Stimulated activated CD8-positive, alpha-beta memory T cell treated with anti-CD3 and anti-CD28 coated beads, Interleukin-12 subunit alpha, Interleukin-12 subunit beta, amount 100 ng/mL, for 1 hour (primary cell): ENCODE data around the gene DSC2.

Experiments used
- DNase-seq: peaks from one replicate; pipeline ENCODE4 v3.0.0-alpha.2; 2020; ENCODE audit warnings: low read depth

The DSC2 gene

GRCh38 chr18:31098878-31099277, 3.3 kb downstream of the DSC2 start:
- no peak for DNase-seq

- DNase-seq, result no peak
Observed at GRCh38 chr18:31097666-31098065, 4.6 kb downstream of the DSC2 start.

- DNase-seq, result no peak
Observed at GRCh38 chr18:31093880-31094279, 8.3 kb downstream of the DSC2 start.

GRCh38 chr18:31093294-31093693, 8.9 kb downstream of the DSC2 start:
- no peak for DNase-seq

- no peak for DNase-seq
Observed at GRCh38 chr18:31091350-31091749, 10.9 kb downstream of the DSC2 start.

GRCh38 chr18:31088532-31088931, 13.7 kb downstream of the DSC2 start:
- no peak for DNase-seq

- DNase-seq, result no peak
Observed at GRCh38 chr18:31079973-31080372, 22.2 kb downstream of the DSC2 start.

GRCh38 chr18:31077878-31078277, 24.3 kb downstream of the DSC2 start:
- DNase-seq, result no peak

- no peak for DNase-seq
Observed at GRCh38 chr18:31072175-31072574, 30.0 kb downstream of the DSC2 start.

GRCh38 chr18:31070206-31070605, 32.0 kb downstream of the DSC2 start:
- DNase-seq, result no peak

- DNase-seq, result no peak
Observed at GRCh38 chr18:31066266-31066665, 36.0 kb downstream of the DSC2 start.

- DNase-seq, result no peak
Observed at GRCh38 chr18:31065036-31065773, 37.0 kb downstream of the DSC2 start.

- DNase-seq, result no peak
Observed at GRCh38 chr18:31064130-31064529, 38.1 kb downstream of the DSC2 start.

- DNase-seq, result no peak
Observed at GRCh38 chr18:31061945-31062344, 40.3 kb downstream of the DSC2 start.

- DNase-seq, result no peak
Observed at GRCh38 chr18:31058897-31059296, 43.3 kb downstream of the DSC2 start.

- no peak for DNase-seq
Observed at GRCh38 chr18:31057917-31058316, 44.3 kb downstream of the DSC2 start.

GRCh38 chr18:31057051-31057450, 45.2 kb downstream of the DSC2 start:
- no peak for DNase-seq

GRCh38 chr18:31056296-31056695, 45.9 kb downstream of the DSC2 start:
- DNase-seq, result no peak

- no peak for DNase-seq
Observed at GRCh38 chr18:31050635-31051034, 51.6 kb downstream of the DSC2 start.

GRCh38 chr18:31049189-31049588, 53.0 kb downstream of the DSC2 start:
- DNase-seq, result no peak

GRCh38 chr18:31048216-31048615, 54.0 kb downstream of the DSC2 start:
- no peak for DNase-seq

- no peak for DNase-seq
Observed at GRCh38 chr18:31046916-31047315, 55.3 kb downstream of the DSC2 start.

- no peak for DNase-seq
Observed at GRCh38 chr18:31045599-31045998, 56.6 kb downstream of the DSC2 start.

GRCh38 chr18:31044926-31045325, 57.3 kb downstream of the DSC2 start:
- DNase-seq, result no peak
